RPMI7951 (cell line): ENCODE data around the gene VGLL4. TPM values are rescaled to one million over a fixed set of nuclear protein-coding genes. Genes with fewer than 3 reads are reported as not detected.
A peak's percentile ranks its signal among the peaks of the same experiment; 100 is the strongest.

ENCODE experiments used
- DNase-seq: peaks from one replicate; pipeline ENCODE4 v3.0.0-alpha.2; 2012; ENCODE audit warnings: low read depth
- total RNA-seq: library from RNA; depleted of rRNA; stranded (reverse); fragments of >200 nt; shearing (Covaris generic); gene quantifications from 2 replicates; pipeline ENCODE4 v1.2.3, GENCODE V29; 2014

Gene VGLL4
- total RNA-seq, 1 experiment from 2014 or later: 56.8 TPM

DNA sequence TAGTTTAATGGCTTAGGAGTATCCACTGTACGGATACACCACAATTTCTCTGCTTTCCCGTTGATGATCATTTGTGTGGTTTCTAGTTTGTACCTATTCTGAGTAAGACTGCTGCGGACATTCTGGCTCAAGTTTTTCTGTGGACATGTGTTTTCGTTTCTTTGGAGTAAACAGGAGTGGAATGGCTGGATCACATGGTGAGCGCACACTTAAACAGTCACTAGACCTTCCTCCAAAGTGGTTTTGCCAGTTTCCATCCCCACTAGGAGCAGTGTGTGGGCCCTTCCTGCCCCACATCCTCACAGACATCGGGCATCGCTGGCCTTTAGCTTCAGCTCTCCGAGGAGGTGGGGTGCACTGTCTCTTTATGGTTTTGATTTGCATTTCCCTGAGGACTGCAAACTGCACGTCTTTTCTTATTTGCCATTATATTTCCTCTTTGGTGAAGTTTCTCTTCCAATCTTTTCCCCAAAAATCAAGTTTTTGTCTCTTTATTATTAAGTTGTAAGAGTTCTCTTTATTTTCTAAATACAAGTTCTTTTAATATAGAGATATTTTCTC, 94.1 kb downstream of the VGLL4 start:
- no peak for DNase-seq

DNA sequence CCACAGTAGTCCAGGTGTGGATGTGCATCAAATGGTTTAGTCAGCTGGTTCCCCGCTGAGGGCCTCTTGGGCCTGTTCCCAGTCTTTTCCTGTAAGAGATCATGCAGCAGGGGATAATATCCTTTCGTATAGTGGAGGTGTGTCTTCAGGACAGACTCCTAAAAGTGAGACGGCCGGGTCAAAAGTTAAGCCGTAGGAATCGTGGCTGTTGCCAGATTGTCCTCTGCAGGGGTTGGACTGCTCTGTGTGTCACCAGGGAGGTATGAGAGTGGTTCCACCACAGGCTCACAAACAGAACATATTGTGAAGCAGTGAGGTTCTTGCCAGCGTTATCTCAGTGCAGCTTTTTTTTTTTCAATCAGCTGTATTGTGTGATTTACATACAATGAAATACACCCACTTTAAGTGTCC, 95.0 kb downstream of the VGLL4 start:
- peak; percentile 85 for DNase-seq

- DNase-seq: no peak
These were observed 96.2 kb downstream of the VGLL4 start for GRCh38 chr3:11547498-11547897.

DNA sequence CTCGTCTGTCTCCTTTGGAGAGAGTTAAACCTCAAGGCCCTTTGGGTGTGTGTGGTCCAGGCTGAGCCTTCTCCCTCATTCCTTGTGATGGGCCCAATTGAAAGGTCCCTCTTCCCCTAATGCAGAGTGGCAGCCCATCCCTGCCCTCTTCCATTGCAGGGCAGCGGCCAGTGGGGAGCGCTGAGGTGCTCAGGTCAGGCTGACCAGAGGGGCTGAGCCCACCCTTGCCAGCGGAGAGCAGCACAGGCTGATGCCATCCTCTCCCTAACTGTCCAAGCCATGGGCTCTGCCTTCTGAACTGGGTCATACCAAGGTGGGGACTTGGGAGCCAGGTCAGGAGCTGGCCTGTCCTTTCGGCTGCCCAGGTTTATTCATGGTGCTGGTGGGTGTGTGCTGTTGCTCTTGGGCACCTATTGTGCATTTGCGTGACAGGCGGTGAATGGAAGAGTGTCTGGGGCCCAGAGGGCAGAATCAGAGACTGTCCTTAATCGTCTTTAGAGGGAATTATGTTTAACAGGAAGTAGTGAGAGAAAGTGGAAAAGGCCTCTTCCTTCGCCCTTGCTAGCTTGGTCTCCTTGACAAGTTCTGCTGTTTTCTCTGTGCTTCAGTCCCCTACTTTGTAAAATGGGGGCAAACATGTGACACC, 96.9 kb downstream of the VGLL4 start:
- DNase-seq: no peak

DNA sequence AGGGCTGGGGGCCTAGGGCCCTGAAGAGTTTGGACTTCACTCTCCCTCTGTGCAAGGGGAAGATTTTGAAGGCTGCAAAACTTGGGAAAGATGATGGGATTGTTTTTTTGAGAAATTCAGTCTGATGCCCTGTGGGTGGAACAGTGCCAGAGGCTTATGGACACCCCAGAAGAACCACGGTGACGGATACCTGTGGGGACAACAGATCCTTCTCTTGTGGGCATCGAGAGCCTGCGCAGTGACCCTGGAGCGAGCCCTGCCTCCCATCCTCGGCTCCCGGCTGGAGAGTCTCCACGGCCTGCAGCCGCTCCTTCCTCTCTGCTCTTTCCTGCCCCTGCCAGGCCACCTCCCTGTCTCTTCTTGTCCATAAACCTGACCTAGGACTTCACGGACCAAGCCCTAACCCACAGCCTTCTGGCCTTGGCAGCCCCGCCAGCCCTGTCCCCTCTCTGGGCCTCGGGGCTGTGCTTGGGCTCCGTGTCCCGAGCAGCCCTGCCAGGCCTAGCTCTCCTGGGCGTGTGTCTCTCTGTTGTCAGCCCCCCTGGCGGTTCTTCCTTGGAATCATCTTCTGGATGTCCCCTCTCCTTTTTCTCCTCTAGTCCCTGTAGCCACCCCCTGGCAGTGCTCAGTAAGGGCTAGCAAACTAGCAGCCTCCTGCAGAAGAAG, 98.4 kb downstream of the VGLL4 start:
- DNase-seq: no peak

GRCh38 chr3:11544412-11545181, 99.1 kb downstream of the VGLL4 start:
- DNase-seq: peak; percentile 95

GRCh38 chr3:11543948-11544387, 99.7 kb downstream of the VGLL4 start:
- DNase-seq: peak; percentile 48

GRCh38 chr3:11543141-11543947, 100.4 kb downstream of the VGLL4 start:
- no peak for DNase-seq

- DNase-seq: no peak
These were observed 101.2 kb downstream of the VGLL4 start for GRCh38 chr3:11542551-11542950.

GRCh38 chr3:11541321-11542303, 102.1 kb downstream of the VGLL4 start:
- DNase-seq: no peak

GRCh38 chr3:11539677-11540076, 104.0 kb downstream of the VGLL4 start:
- no peak for DNase-seq

GRCh38 chr3:11539218-11539617, 104.5 kb downstream of the VGLL4 start:
- no peak for DNase-seq

GRCh38 chr3:11538581-11538980, 105.1 kb downstream of the VGLL4 start:
- no peak for DNase-seq

GRCh38 chr3:11536936-11537612, 106.6 kb downstream of the VGLL4 start:
- no peak for DNase-seq

DNA sequence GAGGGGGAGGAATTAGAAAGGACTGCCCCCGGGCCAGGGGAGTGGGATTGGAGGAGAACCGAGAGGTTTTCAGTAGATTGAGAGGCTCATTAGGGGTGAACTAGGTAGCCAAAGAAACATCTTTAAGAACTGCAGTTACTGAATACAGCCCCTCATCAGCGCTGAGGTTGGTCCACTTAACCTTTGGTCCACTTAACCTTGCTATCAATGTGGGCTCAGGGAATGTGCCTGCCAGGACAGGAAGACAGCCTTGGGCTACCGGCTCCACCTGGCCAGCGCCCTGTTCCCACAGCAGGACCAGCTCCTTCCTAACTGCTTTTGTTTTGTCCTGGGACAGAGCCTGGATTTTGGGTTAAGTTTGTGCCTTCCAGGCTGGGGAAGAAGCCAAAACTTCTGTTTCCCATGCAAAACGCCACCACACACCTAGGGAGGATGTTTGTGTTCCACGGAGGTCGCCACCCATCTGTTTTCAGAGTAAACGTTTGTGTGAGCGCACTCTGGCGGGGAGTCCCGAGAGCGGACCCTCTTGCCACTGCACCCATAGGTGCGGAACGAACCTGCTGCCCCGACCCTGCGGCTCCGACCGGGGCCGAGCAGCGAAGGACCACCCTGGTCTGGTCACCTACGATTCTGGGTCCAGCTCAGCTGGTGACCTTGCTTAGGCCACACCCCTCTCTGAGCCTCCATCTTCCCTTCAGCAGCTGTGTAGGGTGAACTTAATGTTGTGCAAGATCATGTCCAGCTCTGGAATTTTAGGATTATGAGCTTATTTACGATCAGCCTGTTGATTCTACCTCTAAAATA, 107.4 kb downstream of the VGLL4 start:
- DNase-seq: no peak

GRCh38 chr3:11535243-11535960, 108.3 kb downstream of the VGLL4 start:
- no peak for DNase-seq

GRCh38 chr3:11534793-11535101, 109.0 kb downstream of the VGLL4 start:
- no peak for DNase-seq

DNA sequence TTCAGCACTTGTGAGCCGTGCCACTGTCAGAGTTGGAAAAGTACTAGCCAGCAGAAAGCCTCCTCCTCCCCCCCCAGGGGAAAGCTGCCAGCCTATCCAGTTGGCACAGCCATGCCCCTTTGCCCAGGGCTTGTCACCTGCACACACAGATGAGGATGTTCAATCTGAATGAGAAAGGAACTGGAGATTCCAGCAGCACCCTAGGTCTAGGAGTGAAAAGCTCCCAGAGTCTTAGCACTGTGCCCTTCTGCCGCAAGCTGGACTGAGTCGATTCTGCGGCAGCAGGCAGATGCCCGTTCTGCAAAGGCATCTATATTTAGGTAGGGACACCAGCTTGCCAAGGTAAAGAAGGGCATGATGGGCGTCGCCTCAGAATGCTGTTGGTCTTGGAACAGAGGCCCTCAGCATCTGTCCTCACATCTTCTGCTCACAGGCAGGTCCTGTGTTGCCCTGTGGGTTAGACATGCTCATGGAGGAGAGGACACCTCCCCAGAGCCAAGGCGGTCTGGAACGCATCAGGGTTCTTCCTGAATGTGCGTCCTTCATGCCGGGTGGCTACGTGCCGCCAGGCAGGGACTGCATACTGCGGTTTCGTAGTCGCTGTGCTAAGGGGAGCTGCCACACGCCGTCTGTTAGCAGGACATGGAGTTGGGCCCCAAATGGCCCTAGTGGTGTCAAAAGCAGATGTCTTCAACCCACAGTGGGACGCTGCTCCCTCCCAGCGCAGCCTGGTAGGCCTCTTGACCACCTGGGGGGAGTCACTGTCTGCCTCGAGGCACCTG, 109.5 kb downstream of the VGLL4 start:
- no peak for DNase-seq
